Fibroblast of the conjunctiva (primary cell): ENCODE measurements around the gene SLC18A2.

Experiments
- DNase-seq: peaks from one replicate; pipeline ENCODE4 v3.0.0-alpha.2; 2010; ENCODE audit warnings: low read depth

Gene SLC18A2

DNA sequence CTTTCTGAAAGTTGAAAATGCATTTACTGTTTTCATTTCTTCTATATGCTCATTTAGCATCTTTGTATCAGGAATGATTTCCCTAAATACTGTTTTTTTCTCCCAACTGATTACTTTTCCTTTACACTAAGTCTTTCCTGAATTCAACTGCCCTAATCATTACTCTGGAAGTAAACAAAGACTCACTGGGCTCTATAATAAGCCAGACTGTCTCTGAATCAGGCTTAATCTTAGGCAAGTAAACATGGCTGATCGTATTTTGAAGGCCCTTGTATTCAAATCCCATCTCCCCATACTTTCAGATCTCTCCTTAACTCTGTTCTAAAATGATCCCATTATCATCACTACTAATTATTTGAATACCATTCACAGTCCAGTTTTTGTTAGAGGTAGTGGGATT lies 72.7 kb downstream of the SLC18A2 start:
- DNase-seq, result no peak

DNA sequence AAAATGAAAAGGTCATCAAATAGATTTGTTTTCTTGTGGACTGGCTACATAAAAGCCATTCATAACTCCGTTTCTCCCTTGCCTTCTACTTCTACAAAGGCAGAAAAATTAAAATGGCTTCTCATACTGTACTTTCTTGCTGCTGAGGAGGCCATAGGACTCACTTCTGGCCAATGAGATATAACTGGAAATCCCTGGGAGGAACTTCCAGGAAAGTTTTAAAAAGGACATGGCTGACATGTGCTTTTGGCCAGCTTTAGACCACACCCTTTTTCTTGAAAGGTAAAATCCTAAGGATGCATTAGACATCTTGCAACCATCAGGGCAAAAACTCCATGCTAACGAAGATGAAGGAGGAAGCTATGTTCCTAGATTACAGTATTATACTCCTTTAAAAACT lies 75.8 kb downstream of the SLC18A2 start:
- DNase-seq, result no peak

DNA sequence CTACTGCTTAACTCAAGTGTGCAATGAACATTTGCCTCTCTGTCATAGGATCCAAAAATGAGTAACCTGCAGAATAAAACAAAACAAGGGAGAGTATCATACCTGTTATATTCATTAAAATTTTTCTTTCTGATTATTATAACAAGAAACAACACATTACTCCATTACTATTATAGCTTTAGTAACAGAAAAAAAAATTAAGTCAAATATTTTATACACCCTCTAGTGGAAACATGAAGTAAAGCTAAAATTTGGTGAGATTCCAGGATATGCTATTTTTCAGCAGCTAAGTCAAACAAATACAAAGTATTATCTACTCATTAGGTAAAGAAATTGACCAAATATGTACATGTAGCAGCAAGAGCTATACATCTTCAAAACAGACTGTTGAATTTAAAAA lies 78.0 kb downstream of the SLC18A2 start:
- DNase-seq, result no peak

DNA sequence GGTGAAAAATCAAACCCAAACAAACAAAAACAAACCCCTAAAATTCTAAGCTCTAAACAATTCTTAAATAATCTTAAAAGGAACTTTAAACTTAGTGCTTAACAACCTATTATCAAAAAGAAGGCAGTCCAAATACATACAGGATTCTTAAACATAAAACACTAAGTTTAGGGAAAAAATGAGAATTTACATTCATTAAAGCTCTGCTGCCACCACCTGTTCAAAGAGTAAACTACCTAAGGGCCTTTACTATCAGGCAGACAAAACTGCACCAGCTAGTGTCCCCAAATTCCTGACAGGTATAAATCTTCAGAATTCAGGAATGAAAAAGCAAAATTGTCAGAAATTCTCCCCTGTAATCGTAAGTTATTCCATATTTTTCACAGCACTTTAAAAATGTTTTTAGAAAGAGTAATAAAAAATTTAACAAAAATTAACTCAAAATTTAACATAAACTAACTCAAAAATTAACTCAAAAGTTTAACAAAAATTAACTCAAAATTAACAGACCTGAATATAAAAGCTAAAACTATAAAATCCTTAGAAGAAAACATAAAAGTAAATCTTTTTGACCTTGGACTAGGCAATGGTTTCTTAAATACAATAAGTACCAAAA lies 79.2 kb downstream of the SLC18A2 start:
- no peak for DNase-seq

DNA sequence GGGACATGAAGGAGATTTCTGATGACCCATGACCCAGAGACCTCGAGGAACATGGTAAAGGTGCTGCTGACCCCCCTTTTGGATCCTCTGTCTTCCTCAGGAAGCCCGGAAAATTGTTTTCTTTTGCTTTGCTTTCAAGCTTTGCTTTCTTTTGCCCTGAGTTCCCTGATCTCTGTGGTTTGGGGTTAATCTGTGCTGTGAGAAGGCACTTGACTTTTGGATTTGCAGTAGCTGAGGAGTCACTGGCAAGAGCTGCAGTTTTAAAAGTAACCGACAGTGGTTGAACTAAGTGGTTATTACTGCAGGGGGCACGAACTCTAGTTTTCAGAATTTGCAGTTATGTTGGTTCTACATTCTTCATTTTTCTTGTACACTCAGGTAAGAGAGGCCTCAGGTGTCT lies 81.3 kb downstream of the SLC18A2 start:
- DNase-seq, result no peak

DNA sequence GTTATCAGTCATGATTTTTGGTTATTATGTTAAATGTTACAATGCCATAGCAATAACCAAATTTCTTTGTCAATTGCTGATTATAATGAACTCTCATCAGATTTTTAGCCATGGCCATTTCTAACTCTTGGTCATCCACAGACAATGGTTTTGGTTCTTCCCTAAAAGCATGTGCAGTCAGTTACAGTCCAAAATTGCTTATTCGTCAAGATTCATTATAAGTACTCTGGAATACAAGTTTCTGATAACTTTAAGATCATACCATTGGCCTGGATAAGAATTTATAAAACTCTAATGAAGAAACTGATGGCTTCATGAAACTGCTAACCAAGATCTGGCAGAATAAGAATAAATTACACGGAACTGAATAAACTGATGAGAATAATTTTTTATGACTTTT lies 83.5 kb downstream of the SLC18A2 start:
- no peak for DNase-seq

DNA sequence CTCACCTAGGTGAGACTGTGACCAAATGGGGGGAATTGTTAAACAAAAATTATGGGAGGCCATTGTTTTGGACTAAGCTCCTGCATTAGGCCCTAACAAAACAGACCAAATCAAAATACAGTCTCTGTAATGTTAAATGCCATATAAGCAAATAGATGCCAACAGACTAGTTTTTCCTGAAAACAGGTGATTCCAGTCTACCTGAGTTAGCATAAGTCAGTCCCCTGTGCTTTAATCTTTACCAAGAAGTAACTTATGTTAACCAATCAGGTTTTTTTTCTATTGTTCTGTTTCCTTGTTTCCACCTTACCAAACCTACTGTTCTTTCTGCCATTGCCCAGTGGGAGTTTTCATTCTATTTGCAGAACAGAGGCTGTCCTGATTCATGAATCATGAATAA lies 86.3 kb downstream of the SLC18A2 start:
- no peak for DNase-seq
